ES-I3 (cell line): ENCODE data around the gene RGS4.

ENCODE experiments used
- H3K36me3 ChIP-seq: 2 replicates; pipeline ENCODE4 v1.6.1; 2013; ENCODE audit warnings: mild to moderate bottlenecking, low read length, control low read depth, moderate library complexity; ENCODE audit not compliant: insufficient read depth
- H3K4me1 ChIP-seq: 2 replicates; pipeline ENCODE4 v1.6.1; 2013; ENCODE audit warnings: mild to moderate bottlenecking, control low read depth, low read length; ENCODE audit not compliant: insufficient read depth
- H3K9ac ChIP-seq: 2 replicates; pipeline ENCODE4 v1.6.1; 2013; ENCODE audit warnings: low read depth, mild to moderate bottlenecking, low read length, moderate library complexity
- H3K9me3 ChIP-seq: 2 replicates; pipeline ENCODE4 v1.6.1; 2013; ENCODE audit warnings: mild to moderate bottlenecking, low read length, moderate library complexity; ENCODE audit not compliant: control insufficient read depth, insufficient read depth

The RGS4 gene

GRCh38 chr1:163069142-163069541 lies at the start of gene RGS4:
TSS of gene RGS4 (plus strand) at chr1:163069361. CDS start at chr1:163069485, 124 bp downstream.
- peak within 1 kb of the TSS; percentile 45; the same call in 1 of the 2 replicates for H3K9ac ChIP-seq
- H3K9me3 ChIP-seq: no peaks in the 10 kb centered on the region
- H3K4me1 ChIP-seq: peaks cover 6% of the 10 kb centered on the region
- H3K36me3 ChIP-seq: no peaks in the 10 kb centered on the region

GRCh38 chr1:163022129-163022528 lies 47.0 kb upstream of the RGS4 start:
- H3K9ac ChIP-seq: no peak overlapping the region
- H3K9me3 ChIP-seq: peaks cover 6% of the 10 kb centered on the region
- H3K4me1 ChIP-seq: no peaks in the 10 kb centered on the region
- H3K36me3 ChIP-seq: no peaks in the 10 kb centered on the region

- Histone ChIP-seq H3K9me3 (no peaks in the 10 kb centered on the region; the same call in 1 of the 2 replicates), H3K9ac (no peak overlapping the region), H3K4me1 (no peaks in the 10 kb centered on the region), H3K36me3 (no peaks in the 10 kb centered on the region)
Observed at GRCh38 chr1:163027610-163028009, 41.6 kb upstream of the RGS4 start.

- H3K9ac ChIP-seq: no peak overlapping the region
- no peaks in the 10 kb centered on the region; the same call in 1 of the 2 replicates for H3K9me3 ChIP-seq
- H3K4me1 ChIP-seq: no peaks in the 10 kb centered on the region
- no peaks in the 10 kb centered on the region for H3K36me3 ChIP-seq
Observed at GRCh38 chr1:163029901-163030300, 39.3 kb upstream of the RGS4 start.

- Histone ChIP-seq H3K4me1 (peaks cover 3% of the 10 kb centered on the region; the same call in 1 of the 2 replicates), H3K9ac (no peak overlapping the region), H3K36me3 (no peaks in the 10 kb centered on the region), H3K9me3 (no peaks in the 10 kb centered on the region)
Observed at GRCh38 chr1:163035446-163036249, 33.5 kb upstream of the RGS4 start.

- no peaks in the 10 kb centered on the region for H3K9me3 ChIP-seq
- peaks cover 3% of the 10 kb centered on the region; the same call in 1 of the 2 replicates for H3K4me1 ChIP-seq
- H3K9ac ChIP-seq: no peak overlapping the region
- no peaks in the 10 kb centered on the region for H3K36me3 ChIP-seq
Observed at GRCh38 chr1:163036671-163037070, 32.5 kb upstream of the RGS4 start.

GRCh38 chr1:163038928-163039706 lies 30.0 kb upstream of the RGS4 start:
- peaks cover 3% of the 10 kb centered on the region; the same call in 1 of the 2 replicates for H3K4me1 ChIP-seq
- no peaks in the 10 kb centered on the region for H3K9me3 ChIP-seq
- no peak overlapping the region for H3K9ac ChIP-seq
- H3K36me3 ChIP-seq: no peaks in the 10 kb centered on the region

- H3K36me3 ChIP-seq: no peaks in the 10 kb centered on the region
- no peaks in the 10 kb centered on the region for H3K9me3 ChIP-seq
- no peak overlapping the region for H3K9ac ChIP-seq
- peaks cover 3% of the 10 kb centered on the region; the same call in 1 of the 2 replicates for H3K4me1 ChIP-seq
Observed at GRCh38 chr1:163039707-163040093, 29.5 kb upstream of the RGS4 start.

GRCh38 chr1:163046071-163046470 lies 23.1 kb upstream of the RGS4 start:
- no peak overlapping the region for H3K9ac ChIP-seq
- H3K9me3 ChIP-seq: no peaks in the 10 kb centered on the region
- no peaks in the 10 kb centered on the region for H3K4me1 ChIP-seq
- no peaks in the 10 kb centered on the region for H3K36me3 ChIP-seq

- no peaks in the 10 kb centered on the region for H3K4me1 ChIP-seq
- no peaks in the 10 kb centered on the region for H3K9me3 ChIP-seq
- H3K9ac ChIP-seq: no peak overlapping the region
- H3K36me3 ChIP-seq: no peaks in the 10 kb centered on the region
Observed at GRCh38 chr1:163047951-163048659, 21.1 kb upstream of the RGS4 start.

GRCh38 chr1:163048869-163049268 lies 20.3 kb upstream of the RGS4 start:
- H3K9ac ChIP-seq: no peak overlapping the region
- H3K9me3 ChIP-seq: no peaks in the 10 kb centered on the region
- H3K36me3 ChIP-seq: no peaks in the 10 kb centered on the region
- H3K4me1 ChIP-seq: no peaks in the 10 kb centered on the region

GRCh38 chr1:163049296-163049695 lies 19.9 kb upstream of the RGS4 start:
- H3K4me1 ChIP-seq: no peaks in the 10 kb centered on the region
- no peaks in the 10 kb centered on the region for H3K9me3 ChIP-seq
- H3K9ac ChIP-seq: no peak overlapping the region
- H3K36me3 ChIP-seq: no peaks in the 10 kb centered on the region

- Histone ChIP-seq H3K36me3 (no peaks in the 10 kb centered on the region), H3K9me3 (no peaks in the 10 kb centered on the region), H3K9ac (no peak overlapping the region), H3K4me1 (no peaks in the 10 kb centered on the region)
Observed at GRCh38 chr1:163050496-163050895, 18.7 kb upstream of the RGS4 start.

- Histone ChIP-seq H3K4me1 (no peaks in the 10 kb centered on the region), H3K9me3 (no peaks in the 10 kb centered on the region), H3K36me3 (no peaks in the 10 kb centered on the region), H3K9ac (no peak overlapping the region)
Observed at GRCh38 chr1:163054181-163054591, 15.0 kb upstream of the RGS4 start.
